SK-N-SH (cell line): ENCODE measurements around the gene CDH24. TPM values are rescaled to one million over a fixed set of nuclear protein-coding genes. Genes with fewer than 3 reads are reported as not detected.

Source experiments
- CTCF ChIA-PET: fragments of 300-600, 350-600 bp; formaldehyde crosslinking; extraction: SDS; loops from one replicate; lab custom pipeline; 2021; lab: Yijun Ruan, JAX
- POLR2A ChIA-PET: fragments of 350-600 bp; sonication (Branson Sonifier 250); formaldehyde crosslinking; extraction: SDS; loops from one replicate; lab custom pipeline; 2020; ENCODE audit warnings: antibody characterized with exemption, inconsistent platforms; lab: Yijun Ruan, JAX
- DNase-seq: peaks from one replicate; pipeline ENCODE4 v3.0.0; 2012
- H2AFZ ChIP-seq: fragments of 200-600 bp; sonication (generic); 2 replicates; pipeline ENCODE4 v1.8.1; 2016; ENCODE audit warnings: antibody characterized with exemption, mild to moderate bottlenecking, low read depth
- H3F3A ChIP-seq: fragments of 200-600 bp; sonication (generic); replicated peaks from 2 replicates; pipeline ENCODE3; 2016; ENCODE audit warnings: antibody characterized with exemption, mild to moderate bottlenecking; ENCODE audit not compliant: insufficient read depth
- H3K27ac ChIP-seq, 2 experiments: fragments of 200-500 bp in 1 of 2; fragments of 200-600 bp in 1 of 2; sonication (Bioruptor generic) in 1 of 2; sonication (generic), shearing (Covaris generic) in 1 of 2; 2 replicates each; pipeline versions ENCODE4 v1.5.1 to v1.6.1; 2014 to 2016; ENCODE audit warnings: low read depth in 2 of 2, inconsistent platforms in 1 of 2, low read length in 1 of 2, mild to moderate bottlenecking in 1 of 2, mixed read lengths in 1 of 2
- H3K27me3 ChIP-seq: fragments of 200-600 bp; sonication (generic), shearing (Covaris generic); 2 replicates; pipeline ENCODE4 v1.6.1; 2016; ENCODE audit warnings: mixed run types; ENCODE audit not compliant: insufficient read depth
- H3K36me3 ChIP-seq, 2 experiments: fragments of 200-500 bp in 1 of 2; fragments of 200-600 bp in 1 of 2; sonication (Bioruptor generic) in 1 of 2; sonication (generic) in 1 of 2; replicated peaks in 1 of 2; 2 replicates each; pipeline versions ENCODE3 to v1.5.1; 2014 to 2016; ENCODE audit warnings: low read length in 1 of 2, mild to moderate bottlenecking in 1 of 2; ENCODE audit not compliant: insufficient read depth in 2 of 2, control insufficient read depth in 1 of 2
- H3K4me1 ChIP-seq, 2 experiments: fragments of 200-500 bp in 1 of 2; fragments of 200-600 bp in 1 of 2; sonication (Bioruptor generic) in 1 of 2; sonication (generic), shearing (Covaris generic) in 1 of 2; 2 replicates each; pipeline versions ENCODE4 v1.5.1 to v1.6.1; 2014 to 2016; ENCODE audit warnings: low read depth in 1 of 2, low read length in 1 of 2, mixed run types in 1 of 2; ENCODE audit not compliant: insufficient read depth in 2 of 2, control insufficient read depth in 1 of 2
- H3K4me2 ChIP-seq: fragments of 200-600 bp; sonication (generic), shearing (Covaris generic); 2 replicates; pipeline ENCODE4 v1.6.1; 2017; ENCODE audit warnings: mixed run types
- H3K4me3 ChIP-seq, 2 experiments: fragments of 200-500 bp in 1 of 2; fragments of 200-600 bp in 1 of 2; sonication (Bioruptor generic) in 1 of 2; sonication (generic), shearing (Covaris generic) in 1 of 2; 2 replicates each; pipeline versions ENCODE4 v1.5.1 to v1.8.1; 2014 to 2016; ENCODE audit warnings: low read depth in 2 of 2, inconsistent platforms in 1 of 2, low read length in 1 of 2, mild to moderate bottlenecking in 1 of 2, mixed read lengths in 1 of 2, moderate library complexity in 1 of 2
- H3K79me2 ChIP-seq: fragments of 200-600 bp; sonication (generic); 2 replicates; pipeline ENCODE4 v1.8.1; 2017; ENCODE audit warnings: mild to moderate bottlenecking; ENCODE audit not compliant: insufficient read depth
- H3K9ac ChIP-seq: fragments of 200-600 bp; sonication (generic); 2 replicates; pipeline ENCODE4 v1.6.1; 2017; ENCODE audit warnings: mixed run types
- H3K9me2 ChIP-seq: fragments of 200-600 bp; sonication (generic); 2 replicates; pipeline ENCODE4 v1.6.1; 2017; ENCODE audit warnings: mixed run types
- H3K9me3 ChIP-seq: fragments of 200-600 bp; sonication (generic); 2 replicates; pipeline ENCODE4 v1.6.1; 2017; ENCODE audit warnings: mixed run types, mild to moderate bottlenecking, moderate library complexity
- H4K20me1 ChIP-seq: fragments of 200-600 bp; sonication (generic); 2 replicates; pipeline ENCODE4 v1.6.1; 2017; ENCODE audit warnings: mild to moderate bottlenecking, mixed run types; ENCODE audit not compliant: insufficient read depth
- CHD2 ChIP-seq: fragments of 150-350 bp; IDR thresholded peaks from 2 replicates; pipeline ENCODE4 v1.6.1; 2018; ENCODE audit warnings: low read length; ENCODE audit not compliant: partially characterized antibody
- CTCF ChIP-seq: fragments of 200-600 bp; sonication (generic); IDR thresholded peaks from 2 replicates; pipeline ENCODE4 v1.6.1; 2017; ENCODE audit warnings: antibody characterized with exemption, mild to moderate bottlenecking, moderate library complexity
- FOXJ3 ChIP-seq: sonication (generic); formaldehyde crosslinking; IDR thresholded peaks from 2 replicates; pipeline ENCODE4 v1.5.1; 2020; ENCODE audit warnings: mild to moderate bottlenecking, missing genetic modification reagents
- IRF3 ChIP-seq: fragments of 150-350 bp; IDR thresholded peaks from 2 replicates; pipeline ENCODE4 v1.6.1; 2016; ENCODE audit warnings: mild to moderate bottlenecking, low read depth, low read length
- MAX ChIP-seq: IDR thresholded peaks from 2 replicates; pipeline ENCODE4 v1.4.0; 2012; ENCODE audit warnings: low read depth
- MXI1 ChIP-seq: IDR thresholded peaks from 2 replicates; pipeline ENCODE4 v1.6.1; 2012; ENCODE audit warnings: mild to moderate bottlenecking, low read depth, low read length, improper control_type of control experiment
- NFIC ChIP-seq: IDR thresholded peaks from 2 replicates; pipeline ENCODE4 v1.4.0; 2012; ENCODE audit warnings: borderline replicate concordance
- NRF1 ChIP-seq: IDR thresholded peaks from 2 replicates; pipeline ENCODE4 v1.6.1; 2012; ENCODE audit warnings: low read depth, mild to moderate bottlenecking, low read length
- PBX3 ChIP-seq: IDR thresholded peaks from 2 replicates; pipeline ENCODE4; 2012
- POLR2AphosphoS5 ChIP-seq: IDR thresholded peaks from 2 replicates; pipeline ENCODE4 v1.6.1; 2012; ENCODE audit warnings: low read depth, low read length
- RAD21 ChIP-seq: IDR thresholded peaks from 2 replicates; pipeline ENCODE4 v1.6.1; 2012; ENCODE audit warnings: mild to moderate bottlenecking, low read length
- RCOR1 ChIP-seq: fragments of 150-350 bp; IDR thresholded peaks from 2 replicates; pipeline ENCODE4 v1.6.1; 2017; ENCODE audit warnings: antibody characterized with exemption, low read length
- REST ChIP-seq: IDR thresholded peaks from 2 replicates; pipeline ENCODE4 v1.6.1; 2012; ENCODE audit warnings: mild to moderate bottlenecking, low read depth, low read length, moderate library complexity
- RXRA ChIP-seq: IDR thresholded peaks from 2 replicates; pipeline ENCODE4 v1.4.0; 2012; ENCODE audit warnings: low read depth, mild to moderate bottlenecking, borderline replicate concordance
- SMC3 ChIP-seq: IDR thresholded peaks from 2 replicates; pipeline ENCODE4 v1.6.1; 2012; ENCODE audit warnings: low read depth, low read length, improper control_type of control experiment
- USF1 ChIP-seq: IDR thresholded peaks from 2 replicates; pipeline ENCODE4 v1.4.0; 2012; ENCODE audit warnings: low read depth, borderline replicate concordance
- WGBS: methylation state at CpG from one replicate; pipeline ENCODE4 v1.1.6; 2017; ENCODE audit warnings: low lambda C conversion rate; 5-methylcytosine and 5-hydroxymethylcytosine counted together
- polyA plus RNA-seq, 3 experiments: library from polyadenylated mRNA; depleted of rRNA; stranded (reverse); fragments of >200 nt; gene quantifications; 2 replicates each; pipeline ENCODE4 v1.2.3, GENCODE V29; 2012

The CDH24 gene
- polyA plus RNA-seq, 1 of the 3 experiments (the other 2 are of a cell fraction), result 30.8 TPM

GRCh38 chr14:23068789-23069412, 11.6 kb upstream of the CDH24 start:
- H3K4me1 ChIP-seq, result peaks cover 20 to 35% of the 10 kb centered on the region in 2 experiments
- H3K27me3 ChIP-seq, result no peaks in the 10 kb centered on the region
- H4K20me1 ChIP-seq, result peaks cover 39% of the 10 kb centered on the region
- ChIA-PET CTCF (interaction anchor here (0.5 to 33.1 kb wide), 52 partner anchors 10 to 226 kb away, joined by 3 to 1566 read pairs (median 5); partner anchors contain the start of genes ACIN1, AJUBA, C14orf119 and CDH24), POLR2A (interaction anchor here (0.8 to 1.8 kb wide), 4 partner anchors 10 to 83 kb away, joined by 3 to 11 read pairs (median 5); partner anchors contain the start of genes ACIN1 and C14orf119)
- peaks cover 50 to 56% of the 10 kb centered on the region in 2 experiments for H3K36me3 ChIP-seq
- peaks cover 68% of the 10 kb centered on the region for H3K79me2 ChIP-seq
- H3K9ac ChIP-seq, result no peak overlapping the region
- H3F3A ChIP-seq, result peaks cover 34% of the 10 kb centered on the region
- no peaks in the 10 kb centered on the region for H3K9me2 ChIP-seq
- H3K27ac ChIP-seq, result peak overlapping the region; percentile 35 to 40; a peak in 3 of 4 replicates
- WGBS, result 35% methylated on average over 8 of the region's 8 CpGs
- TF ChIP-seq RAD21 (peak; percentile 77), SMC3 (peak; percentile 75), USF1 (no peak), IRF3 (no peak), NFIC (no peak), PBX3 (no peak), CTCF (peak; percentile 99), RCOR1 (peak; percentile 61; the same call in 1 of the 2 replicates), NRF1 (no peak), FOXJ3 (no peak), POLR2AphosphoS5 (no peak), CHD2 (peak; percentile 64), MAX (peak; percentile 67; the same call in 1 of the 2 replicates), MXI1 (peak; percentile 61; the same call in 1 of the 2 replicates), RXRA (no peak), REST (no peak)
- H3K9me3 ChIP-seq, result no peaks in the 10 kb centered on the region
- peak; percentile 89 for DNase-seq
- H2AFZ ChIP-seq, result no peak overlapping the region
- peak overlapping the region in 1 of 2 experiments; percentile 50; a peak in 1 of 4 replicates for H3K4me3 ChIP-seq
- peak overlapping the region; percentile 45; the same call in 1 of the 2 replicates for H3K4me2 ChIP-seq
